NCI-H1092 (cell line): ENCODE data around the gene TRMO.

Source experiments
- DNase-seq: peaks from one replicate; lab custom pipeline; 2025; lab: John Stamatoyannopoulos, UW

TRMO gene

DNA sequence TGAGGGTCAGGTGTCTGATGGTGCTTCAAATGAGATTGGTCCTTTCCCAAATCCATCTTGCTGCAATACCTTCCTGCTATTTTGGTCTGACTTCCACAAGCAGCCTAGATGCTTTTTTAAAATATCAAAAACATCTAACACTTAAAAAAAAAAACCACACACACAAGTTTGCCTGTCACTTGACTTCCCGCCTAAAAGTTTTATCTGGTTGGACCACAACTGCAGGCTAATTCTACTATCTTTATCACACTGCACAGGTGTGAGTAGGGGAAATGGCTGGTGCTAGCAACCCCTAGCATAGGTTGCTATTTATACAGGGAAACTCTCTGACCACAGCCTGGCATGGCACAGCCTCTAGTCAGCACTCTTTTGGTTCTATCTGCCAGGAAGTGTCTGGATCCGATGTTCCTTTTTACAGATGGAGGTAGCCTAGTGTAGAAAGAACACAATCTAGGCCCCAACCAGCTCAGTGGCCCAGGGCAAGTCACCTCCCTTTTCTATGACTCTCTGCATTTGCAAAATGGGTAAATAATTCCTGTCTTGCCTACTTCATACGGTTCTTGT is 15.9 kb upstream of the TRMO start, which contains the start of gene HEMGN:
TSS of gene HEMGN (minus strand) at position 92 of the 564 bp plus-strand sequence. CDS start at position 56, 36 bp downstream.
- DNase-seq = no peak

DNA sequence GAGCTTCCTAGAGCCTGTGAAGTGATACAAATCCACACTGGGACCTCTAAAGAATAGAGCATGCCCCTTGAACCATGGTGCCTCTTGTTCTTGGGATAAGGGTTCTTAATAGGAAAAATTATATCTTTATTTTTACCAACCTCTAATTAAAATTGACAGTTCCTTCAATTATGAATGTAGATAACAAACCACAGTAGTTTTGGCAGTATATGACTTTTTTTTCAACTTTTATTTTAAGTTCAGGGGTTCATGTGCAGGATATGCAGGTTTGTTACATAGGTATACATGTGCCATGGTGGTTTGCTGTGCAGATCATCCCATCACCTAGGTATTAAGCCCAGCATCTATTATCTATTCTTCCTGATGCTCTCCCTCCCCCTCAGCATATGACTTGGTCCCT is 14.7 kb upstream of the TRMO start:
- no peak for DNase-seq

DNA sequence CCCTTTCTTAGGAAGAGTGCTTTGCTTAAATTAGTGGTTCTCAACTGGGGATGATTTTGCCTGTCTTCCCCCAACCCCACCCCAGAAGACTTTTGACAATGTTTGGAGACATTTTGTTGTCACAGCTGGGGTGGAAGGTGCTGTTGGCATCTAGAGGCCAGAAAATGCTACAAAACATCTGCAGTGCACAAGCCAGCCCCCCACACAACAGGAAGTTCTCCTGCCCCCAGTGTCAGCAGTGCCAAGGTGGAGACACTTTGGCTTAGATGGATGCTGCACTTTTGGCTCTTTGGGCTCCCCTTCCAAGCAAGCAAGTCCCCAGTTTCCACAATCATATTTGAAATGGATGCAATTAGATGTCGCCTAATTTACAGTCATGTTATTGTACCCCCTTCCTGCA is 13.0 kb upstream of the TRMO start:
- no peak for DNase-seq

DNA sequence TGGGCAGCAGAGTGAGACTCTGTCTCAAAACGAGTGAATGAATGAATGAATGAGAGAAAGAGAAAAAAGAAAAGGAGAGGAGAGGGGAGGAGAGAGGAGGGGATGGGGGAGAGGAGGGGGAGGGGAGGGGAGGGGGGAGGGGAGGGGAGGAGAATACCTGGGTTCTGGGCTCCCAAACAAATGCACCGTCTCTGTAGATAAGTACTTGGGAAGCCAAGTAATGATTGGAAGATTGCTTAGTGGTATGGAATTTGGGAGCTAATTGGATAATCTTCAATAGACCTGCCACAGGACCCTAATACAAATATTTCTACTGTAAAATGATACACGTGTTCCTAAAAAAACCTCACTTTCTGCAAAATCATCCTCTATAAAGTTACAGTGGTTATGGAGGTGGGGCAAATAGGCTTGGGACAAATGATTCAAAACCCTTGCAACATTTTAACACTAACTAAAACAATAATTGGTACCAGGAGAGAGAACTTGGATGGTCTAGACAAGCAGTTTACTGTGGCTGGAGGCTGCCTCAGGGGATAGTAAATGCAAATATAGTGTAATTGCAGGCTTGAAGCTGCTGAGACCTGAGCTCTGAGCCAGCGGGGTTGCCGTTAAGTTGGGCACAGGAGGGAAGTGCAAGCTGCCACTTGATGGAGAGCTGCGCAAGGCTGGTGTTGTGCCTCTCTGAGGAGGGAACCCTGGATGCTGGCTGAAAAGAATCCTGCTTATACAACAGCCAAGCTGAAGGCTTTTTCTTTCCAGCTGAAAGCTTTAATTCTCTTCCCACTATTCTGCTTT is 12.2 kb upstream of the TRMO start:
- DNase-seq = peak; percentile 29

DNA sequence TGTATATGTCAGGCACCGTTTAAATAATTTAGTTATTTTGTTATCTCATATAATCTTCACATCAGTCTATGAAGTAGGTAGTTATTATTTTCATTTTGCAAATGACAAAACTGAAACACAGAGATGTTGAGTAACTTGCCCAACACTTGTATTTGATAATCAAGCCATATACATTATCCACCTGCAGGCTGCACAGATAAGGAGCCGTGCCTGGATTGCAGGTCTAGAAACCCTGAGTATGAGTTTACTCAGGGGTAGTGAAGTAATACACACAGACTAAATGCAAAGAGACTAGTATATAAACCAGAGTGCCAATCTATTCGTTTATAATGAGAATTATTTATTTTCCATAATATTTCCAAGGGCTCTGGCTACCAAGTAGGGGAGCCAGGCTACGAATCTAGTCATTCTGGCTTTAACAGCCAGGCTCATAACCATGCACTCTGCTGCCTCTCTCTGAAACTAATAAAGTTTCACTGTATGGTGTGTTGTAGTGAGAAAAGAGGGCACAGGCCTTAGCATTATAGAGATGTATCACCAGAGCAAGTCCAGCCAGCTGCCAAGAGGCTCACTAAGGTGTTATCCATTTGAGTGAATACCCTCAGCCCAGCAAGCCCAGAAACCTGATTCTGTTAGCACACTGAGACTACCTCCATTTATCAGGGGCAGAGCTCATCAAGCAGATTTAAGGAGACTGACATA is 11.1 kb upstream of the TRMO start:
- no peak for DNase-seq

DNA sequence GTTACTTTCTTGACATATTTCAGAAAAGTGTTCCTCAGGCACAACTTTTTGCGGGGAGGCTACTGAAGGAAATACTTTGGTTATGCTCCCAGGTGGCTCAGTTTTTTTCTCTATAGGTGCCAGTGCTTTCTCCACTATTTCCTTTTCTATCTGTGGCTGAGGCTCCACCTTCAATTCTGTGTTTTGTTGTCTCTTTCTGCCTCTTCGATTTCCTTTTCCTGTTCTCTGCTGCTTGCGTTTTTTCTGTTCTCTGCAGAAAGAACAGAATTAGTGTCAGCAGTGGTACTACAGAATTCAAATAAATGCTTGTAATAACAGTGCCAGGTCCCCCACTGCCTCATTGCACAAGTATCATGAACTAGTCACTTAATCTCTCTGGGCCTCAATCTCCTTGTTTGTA is 8.7 kb upstream of the TRMO start:
- no peak for DNase-seq

DNA sequence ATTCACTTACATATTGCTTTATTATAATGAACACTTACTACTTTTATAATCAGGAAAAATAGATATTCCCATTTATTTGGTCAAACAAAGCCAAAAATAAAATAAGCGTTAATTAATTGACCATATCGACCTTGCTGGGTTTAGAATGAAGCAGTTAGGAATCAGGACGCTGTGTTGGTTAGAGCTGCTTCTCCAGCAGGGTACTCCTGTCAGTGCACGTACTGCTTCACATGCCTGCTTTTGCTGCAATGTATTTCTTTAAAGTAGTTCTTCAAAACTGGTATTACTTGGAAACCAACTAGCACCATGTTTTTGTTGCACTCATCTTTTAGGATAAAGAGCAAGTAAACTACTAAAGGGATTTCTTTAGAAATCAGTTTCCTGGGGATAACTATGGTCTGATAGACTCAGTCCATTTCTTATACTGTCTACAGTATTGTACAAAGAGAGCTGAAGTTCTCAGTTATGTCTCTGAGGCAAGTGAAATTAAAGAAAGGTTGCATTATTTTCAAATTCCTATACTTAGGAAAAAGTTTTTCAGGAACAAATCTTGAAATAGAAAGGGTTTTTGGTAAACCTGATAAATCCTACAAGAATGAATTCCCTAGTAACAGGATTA is 6.8 kb upstream of the TRMO start:
- no peak for DNase-seq

DNA sequence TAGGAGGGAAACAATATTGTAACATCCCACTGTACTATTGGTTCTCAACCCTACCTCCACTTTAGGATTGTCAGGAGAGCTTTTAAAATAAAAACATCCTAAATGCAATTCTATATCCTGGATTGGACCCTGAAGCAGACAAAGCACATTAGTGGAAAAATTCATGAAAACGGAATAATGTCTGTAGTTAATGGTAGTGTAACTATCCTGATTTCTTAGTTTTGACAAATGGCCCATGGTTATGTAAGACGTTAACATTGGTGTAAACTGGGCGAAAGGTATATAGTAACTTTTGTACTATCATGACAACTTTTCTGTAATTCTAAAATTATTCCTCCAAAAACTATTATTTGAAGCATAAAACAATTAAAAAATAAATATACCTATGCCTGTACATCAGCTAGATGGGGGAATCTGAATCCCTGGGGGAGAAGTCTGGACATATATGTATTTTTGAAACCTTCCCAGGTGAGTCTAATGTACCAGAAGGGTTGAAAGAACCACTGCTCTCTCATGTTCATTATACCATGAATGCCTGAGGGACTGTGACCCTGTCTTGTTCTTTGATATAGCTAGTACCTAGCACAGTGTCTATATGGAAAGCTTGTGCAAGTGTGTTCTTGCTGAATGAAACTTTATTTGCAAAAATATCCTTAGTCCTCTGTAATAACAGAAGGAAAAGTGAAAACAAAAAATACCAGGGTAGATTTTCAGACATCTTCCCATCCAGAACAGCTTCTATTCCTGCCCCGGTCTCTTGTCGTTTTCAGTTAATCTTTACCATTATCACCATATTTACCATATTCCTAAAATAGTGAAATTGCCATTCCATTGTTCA is 3.4 kb upstream of the TRMO start:
- no peak for DNase-seq

DNA sequence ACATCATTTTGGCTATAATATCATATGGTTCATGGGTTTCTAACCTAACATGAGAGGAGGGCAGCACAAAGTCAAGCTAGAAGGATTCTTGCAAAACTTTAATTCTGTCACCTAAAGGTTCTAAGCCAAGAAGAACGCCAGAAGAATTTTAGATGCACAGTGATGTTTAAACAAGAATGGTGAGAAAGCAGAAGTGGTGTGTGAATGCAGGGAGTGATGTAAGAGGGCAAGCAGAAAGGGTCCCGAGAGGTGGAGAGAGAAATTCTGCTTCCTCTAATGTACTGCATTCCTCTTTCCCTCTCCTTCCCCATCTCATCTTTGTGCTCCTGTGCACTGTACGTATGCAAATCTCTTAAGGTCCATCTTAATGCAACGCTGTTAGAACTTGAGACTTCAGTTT is 2.1 kb upstream of the TRMO start:
- DNase-seq = no peak

DNA sequence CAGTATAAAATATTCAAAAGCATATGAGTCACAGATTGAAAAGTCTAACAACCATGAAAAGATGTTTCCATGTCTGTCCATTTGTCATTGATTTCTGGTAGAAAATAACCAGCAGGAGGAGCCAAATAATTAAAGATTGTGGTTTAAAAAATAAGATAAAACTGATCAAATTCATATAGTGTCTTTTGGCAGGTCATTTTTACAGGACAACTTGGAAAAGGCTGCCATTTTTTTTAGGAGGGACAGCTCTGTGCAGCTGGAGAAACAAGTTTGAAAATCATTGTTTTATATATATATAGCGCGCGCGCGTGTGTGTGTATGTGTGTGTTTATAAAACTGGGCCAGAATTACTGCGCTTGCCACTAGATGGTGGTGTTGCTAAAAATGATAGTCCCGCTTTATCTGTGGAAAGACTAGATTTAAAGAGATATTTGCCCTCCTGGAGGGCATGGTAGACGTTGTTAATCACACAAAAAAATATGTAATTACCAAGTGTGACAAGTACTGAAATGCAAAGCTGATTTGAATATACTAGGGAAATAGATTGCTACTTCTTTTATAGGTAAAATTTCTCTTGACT is 1.3 kb upstream of the TRMO start:
- peak; percentile 69 for DNase-seq

DNA sequence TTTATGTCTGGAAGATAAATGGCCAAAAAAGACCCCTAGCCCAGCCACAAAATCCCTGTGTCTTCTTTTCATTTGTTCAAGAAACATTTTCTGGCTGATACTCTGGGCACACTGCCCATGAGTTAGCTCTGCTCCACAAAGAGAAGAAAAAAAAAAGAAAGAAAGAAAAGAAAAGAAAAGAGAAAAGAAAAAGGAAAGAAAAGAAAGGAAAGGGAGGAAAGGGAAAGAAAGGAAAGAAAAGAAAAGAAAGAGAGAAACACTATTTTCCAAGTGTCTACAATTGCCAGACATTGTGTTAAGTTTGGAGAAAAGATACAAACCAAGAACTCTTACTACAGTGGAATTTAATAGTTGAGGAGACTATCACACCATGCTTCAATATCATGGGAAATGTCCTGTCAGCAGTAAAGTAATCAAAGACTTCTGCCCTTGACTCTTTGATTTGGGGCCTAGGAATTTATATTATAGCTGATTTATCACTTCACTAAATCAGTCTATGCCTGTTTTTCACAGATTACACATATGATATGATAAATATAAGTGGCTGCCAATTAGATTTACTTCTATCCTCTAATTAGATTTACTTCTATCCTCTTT is 3.0 kb downstream of the TRMO start:
- DNase-seq = no peak

DNA sequence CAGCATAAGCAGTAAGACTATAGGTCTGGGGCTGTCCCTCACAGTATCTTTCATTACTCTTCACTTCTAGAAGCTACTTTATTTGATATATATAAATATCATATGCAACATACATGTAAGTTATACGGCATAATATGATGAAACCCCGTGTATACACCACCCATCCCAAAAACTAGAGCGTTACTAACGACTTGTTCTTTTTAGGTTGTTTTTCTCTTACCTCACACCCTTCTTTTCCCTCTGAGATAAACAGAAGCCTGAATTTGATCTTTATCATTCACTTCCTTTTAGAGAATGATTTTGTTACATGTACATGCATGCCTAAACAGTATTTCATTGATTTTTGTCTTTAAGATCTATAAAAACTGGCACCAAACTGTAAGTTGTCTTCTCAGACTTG is 3.7 kb downstream of the TRMO start:
- DNase-seq = no peak

DNA sequence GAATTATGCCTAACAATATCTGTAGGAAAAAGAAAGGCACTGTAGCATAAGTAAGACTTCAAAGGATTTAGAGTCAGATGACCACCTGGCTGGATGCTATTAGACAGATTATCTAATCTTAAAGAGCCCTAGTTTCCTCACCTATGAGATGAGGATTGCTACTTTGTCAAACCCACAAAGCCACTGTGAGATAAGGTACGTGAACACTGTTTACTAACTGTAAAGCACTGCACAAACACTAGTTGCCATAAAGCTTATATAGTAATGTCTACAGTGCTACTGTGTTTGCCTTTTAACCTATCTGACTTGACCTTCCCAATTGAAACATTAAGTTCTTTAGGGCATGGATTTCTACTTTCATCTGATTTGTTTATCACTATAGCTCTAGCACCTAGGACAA is 10.3 kb downstream of the TRMO start:
- DNase-seq = no peak

DNA sequence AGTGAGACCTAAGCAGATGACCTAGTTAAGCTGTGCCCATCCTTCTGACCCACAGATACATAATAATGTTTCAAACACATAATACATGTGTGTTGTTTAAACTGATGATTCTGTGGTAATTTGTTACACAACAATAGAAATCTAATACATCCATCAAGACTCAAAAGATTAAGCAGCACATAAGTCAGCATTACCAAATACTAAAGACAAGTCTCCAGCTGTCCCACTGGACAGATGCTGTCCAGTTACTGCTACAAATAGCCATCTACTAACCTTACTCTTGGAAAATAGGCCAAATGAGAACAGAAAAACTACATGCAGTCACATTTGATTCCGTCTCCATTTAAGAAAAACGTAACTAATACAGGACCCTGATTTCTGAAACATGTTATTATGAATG is 10.8 kb downstream of the TRMO start:
- DNase-seq = no peak

DNA sequence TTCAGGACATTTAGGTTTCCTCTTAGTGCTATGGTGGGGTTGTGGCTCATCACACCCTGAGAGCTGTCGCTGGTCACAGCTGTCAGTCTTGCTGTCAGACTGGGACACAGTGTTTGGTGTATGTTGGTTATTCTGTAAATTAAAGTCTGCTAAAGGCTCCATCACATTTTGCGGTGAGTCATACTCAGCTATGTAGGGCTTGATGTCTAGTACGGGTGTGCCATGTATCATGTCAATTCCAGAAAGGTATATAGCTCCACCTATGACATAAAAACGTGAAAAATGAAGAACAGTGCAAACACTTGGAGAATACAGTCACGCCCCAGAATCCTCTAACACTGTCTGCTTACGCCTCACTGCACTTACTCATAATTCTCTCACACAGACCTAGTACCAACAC is 11.9 kb downstream of the TRMO start:
- no peak for DNase-seq

DNA sequence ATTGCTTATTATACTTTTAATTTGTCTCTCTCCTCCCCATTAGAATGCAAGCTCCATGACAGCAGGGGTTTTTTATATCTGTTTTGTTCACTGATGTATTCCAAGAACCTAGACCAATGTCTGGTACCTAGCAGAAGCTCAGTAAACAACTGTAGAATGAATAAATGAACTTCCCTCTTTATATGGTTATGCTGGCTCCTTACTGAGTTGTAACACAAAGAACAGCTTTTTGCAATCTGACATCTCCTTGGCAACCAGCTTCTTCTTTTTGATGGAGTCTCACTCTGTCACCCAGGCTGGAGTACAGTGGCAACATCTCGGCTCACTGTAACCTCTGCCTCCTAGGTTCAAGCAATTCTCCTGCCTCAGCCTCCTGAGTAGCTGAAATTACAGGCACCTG is 13.6 kb downstream of the TRMO start:
- no peak for DNase-seq

DNA sequence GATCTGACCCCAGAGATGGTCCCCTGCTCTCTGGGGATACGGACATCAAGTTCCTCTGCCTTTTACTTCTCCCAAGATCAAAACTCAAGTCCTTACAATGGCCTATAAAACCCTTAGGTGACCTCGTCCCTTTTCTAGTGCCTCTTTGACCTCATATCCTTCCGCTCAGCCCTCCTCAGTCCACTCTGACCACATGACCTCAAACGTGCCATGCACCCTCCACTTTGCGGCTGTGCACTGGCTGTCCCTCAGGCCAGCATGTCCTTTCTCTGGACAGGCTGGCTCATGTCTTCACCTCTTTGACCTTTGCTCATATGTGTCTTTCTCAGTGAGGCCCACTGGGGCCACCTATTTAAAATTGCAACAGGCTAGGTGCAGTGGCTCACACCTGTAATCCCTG is 14.7 kb downstream of the TRMO start:
- no peak for DNase-seq

DNA sequence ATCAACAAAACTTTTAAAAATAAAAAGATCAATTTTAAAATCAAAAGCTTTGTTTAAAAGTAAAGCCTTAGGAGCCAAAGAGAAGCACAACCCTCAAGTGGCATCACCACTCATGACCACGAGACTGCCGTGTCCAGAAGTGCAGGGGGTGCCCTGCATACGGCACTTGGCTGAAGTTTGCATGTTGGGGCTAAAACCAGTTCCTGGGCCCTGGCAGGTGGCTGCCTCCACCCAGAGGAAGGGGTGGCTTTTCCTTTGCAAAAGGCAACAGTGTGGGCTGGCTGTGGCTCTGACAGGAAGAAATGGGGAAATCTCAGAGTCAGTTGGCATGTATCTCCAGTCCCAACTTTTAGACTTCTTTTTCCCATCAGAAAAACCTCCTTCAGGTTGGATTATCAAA is 15.3 kb downstream of the TRMO start:
- no peak for DNase-seq

DNA sequence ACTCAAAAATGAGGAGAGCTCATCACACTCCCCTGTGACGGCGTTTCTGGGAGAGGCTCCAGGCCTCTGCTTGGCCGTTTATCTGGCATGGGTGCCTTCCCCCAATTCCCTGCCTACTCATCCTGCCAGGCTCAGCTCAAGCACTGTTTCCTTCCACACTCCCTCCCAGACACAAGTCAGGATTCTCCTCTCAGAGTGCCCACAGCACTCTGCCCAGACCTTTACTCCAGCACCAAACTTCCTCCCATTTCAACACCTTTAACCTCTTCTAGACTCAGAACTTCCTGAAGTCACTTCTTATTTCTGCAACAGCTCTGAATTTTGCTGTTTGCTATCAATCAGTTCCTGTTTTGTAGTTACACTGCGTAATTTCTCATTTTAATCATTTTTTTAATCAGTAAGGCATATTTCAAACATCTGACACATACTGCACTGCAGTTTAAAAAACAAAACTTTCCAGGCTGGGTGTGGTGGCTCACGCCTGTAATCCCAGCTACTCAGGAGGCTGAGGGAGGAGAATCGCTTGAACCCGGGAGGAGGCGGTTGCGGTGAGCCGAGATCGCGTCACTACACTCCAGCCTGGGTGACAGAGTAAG is 16.0 kb downstream of the TRMO start:
- DNase-seq = no peak

DNA sequence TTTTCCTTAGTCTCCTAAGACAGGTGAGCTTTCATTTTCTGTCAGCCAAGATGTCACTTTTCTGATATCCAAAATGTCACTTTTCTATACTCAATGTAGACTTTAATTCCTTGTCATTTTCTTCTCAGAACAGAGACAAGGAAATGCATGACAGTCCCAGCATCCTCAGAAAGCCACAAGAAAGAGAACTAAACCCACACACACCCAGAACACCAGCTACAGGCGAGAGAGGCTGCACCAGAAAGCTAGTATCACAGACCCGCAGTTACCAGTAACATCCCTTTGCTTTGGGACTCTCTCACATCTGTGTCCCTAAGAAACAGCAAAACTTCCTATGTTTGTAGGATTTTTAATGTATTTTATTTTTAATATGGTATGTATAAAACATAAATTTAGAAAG is 17.1 kb downstream of the TRMO start:
- no peak for DNase-seq

DNA sequence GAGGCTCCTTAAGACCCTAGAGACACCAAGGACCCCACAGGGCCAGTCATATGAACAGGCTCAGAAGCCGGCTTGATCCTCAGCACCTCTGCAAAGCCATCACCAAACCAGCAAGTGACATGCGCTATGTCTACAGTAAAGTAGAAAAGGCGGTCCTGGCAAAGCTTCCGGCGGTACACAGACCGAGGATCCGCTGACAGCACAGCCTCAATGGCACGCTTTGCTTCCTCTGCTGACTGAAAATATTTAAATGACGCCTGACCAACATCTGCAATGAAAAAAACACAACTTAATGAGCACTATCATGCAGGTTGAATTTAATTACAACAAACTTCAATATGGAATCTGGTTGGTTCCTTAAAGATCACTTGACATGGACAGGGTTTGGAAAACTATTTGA is 17.6 kb downstream of the TRMO start:
- DNase-seq = no peak
